Caco-2 (cell line): ENCODE results near the gene FBXL4. TPM values are rescaled to one million over a fixed set of nuclear protein-coding genes. Genes with fewer than 3 reads are reported as not detected.

Experiments
- BruUV-seq: library from RNA; stranded (reverse); fragments of 400-500 nt; replicated peaks from 2 replicates; lab custom pipeline; 2021; lab: Mats Ljungman, UMichigan
- CTCF ChIA-PET: fragments of 300-600 bp; sonication (Branson Sonifier 250); formaldehyde crosslinking; loops from one replicate; lab custom pipeline; 2022; ENCODE audit warnings: antibody characterized with exemption; lab: Charles Lee
- POLR2A ChIA-PET: fragments of 300-600 bp; sonication (Branson Sonifier 250); formaldehyde crosslinking; loops from one replicate; lab custom pipeline; 2022; ENCODE audit warnings: antibody characterized with exemption; lab: Charles Lee
- DNase-seq, 2 experiments: peaks; one replicate each; pipeline versions ENCODE4 v3.0.0 to v3.0.0-alpha.2; 2020 to 2022
- H3K27me3 ChIP-seq: replicated peaks from 2 replicates; pipeline ENCODE4 v1.6.0; 2011; ENCODE audit warnings: low read length; ENCODE audit not compliant: control insufficient read depth, insufficient read depth
- H3K36me3 ChIP-seq: 2 replicates; pipeline ENCODE4 v1.5.1; 2011; ENCODE audit warnings: low read length; ENCODE audit not compliant: control insufficient read depth, insufficient read depth
- H3K4me1 ChIP-seq: fragments of 250-450 bp; sonication (Bioruptor Pico); 2 replicates; pipeline ENCODE4 v1.5.1; 2020; ENCODE audit warnings: mild to moderate bottlenecking
- H3K4me3 ChIP-seq: 2 replicates; pipeline ENCODE4 v1.5.1; 2011; ENCODE audit warnings: low read depth, mild to moderate bottlenecking, control low read depth, low read length
- H3K9me3 ChIP-seq: fragments of 250-450 bp; sonication (Bioruptor Pico); 2 replicates; pipeline ENCODE4 v1.5.1; 2020; ENCODE audit warnings: mild to moderate bottlenecking, moderate library complexity
- H3K27ac Mint-ChIP-seq: one replicate; pipeline ENCODE4 v1.8.0; 2022; ENCODE audit warnings: mixed read lengths; ENCODE audit not compliant: unreplicated experiment
- H3K27me3 Mint-ChIP-seq: one replicate; pipeline ENCODE4 v1.8.0; 2022; ENCODE audit warnings: mixed read lengths; ENCODE audit not compliant: insufficient read depth, unreplicated experiment
- H3K36me3 Mint-ChIP-seq: one replicate; pipeline ENCODE4 v1.8.0; 2022; ENCODE audit warnings: mild to moderate bottlenecking, mixed read lengths; ENCODE audit not compliant: insufficient read depth, unreplicated experiment
- H3K4me1 Mint-ChIP-seq: one replicate; pipeline ENCODE4 v1.8.0; 2022; ENCODE audit warnings: low read depth, mixed read lengths; ENCODE audit not compliant: unreplicated experiment
- H3K4me3 Mint-ChIP-seq: one replicate; pipeline ENCODE4 v1.8.0; 2022; ENCODE audit warnings: mild to moderate bottlenecking, moderate library complexity, mixed read lengths; ENCODE audit not compliant: unreplicated experiment
- H3K9me3 Mint-ChIP-seq: one replicate; pipeline ENCODE4 v1.8.0; 2022; ENCODE audit warnings: mixed read lengths; ENCODE audit not compliant: unreplicated experiment
- CTCF ChIP-seq, 2 experiments: fragments of 200-600 bp in 1 of 2; IDR thresholded peaks; 1 replicate in 1 of 2; 2 replicates in 1 of 2; pipeline versions ENCODE4 v1.5.1 to v1.8.0; 2011 to 2022; ENCODE audit warnings: antibody characterized with exemption in 1 of 2, control low read depth in 1 of 2, inconsistent platforms in 1 of 2, low read depth in 1 of 2, low read length in 1 of 2, mild to moderate bottlenecking in 1 of 2, moderate library complexity in 1 of 2; ENCODE audit not compliant: insufficient read depth in 1 of 2, severe bottlenecking in 1 of 2, unreplicated experiment in 1 of 2
- intact Hi-C: fragments of 100-400 bp; cut with micrococcal nuclease; formaldehyde crosslinking; loops from one replicate; pipeline ENCODE4 v1.10.0; 2022; ENCODE audit not compliant: unreplicated experiment
- total RNA-seq: library from RNA; stranded (reverse); gene quantifications from 2 replicates; pipeline ENCODE4 v1.2.3, GENCODE V29; 2022

Gene FBXL4
- total RNA-seq, 1 experiment from 2014 or later = 5.9 TPM

GRCh38 chr6:98927534-98927933, 20.2 kb downstream of the FBXL4 start:
- no peaks in the 10 kb centered on the region for H3K36me3 ChIP-seq
- Mint-ChIP-seq H3K4me1 (no peaks in the 10 kb centered on the region), H3K27ac (no peak overlapping the region), H3K4me3 (no peak overlapping the region), H3K9me3 (no peaks in the 10 kb centered on the region), H3K36me3 (peaks cover 8% of the 10 kb centered on the region), H3K27me3 (no peaks in the 10 kb centered on the region)
- ChIA-PET CTCF (no interaction called here), POLR2A (no interaction called here)
- H3K9me3 ChIP-seq = no peaks in the 10 kb centered on the region
- BruUV-seq = no TSS peak
- no peaks in the 10 kb centered on the region for H3K27me3 ChIP-seq
- intact Hi-C loops = no loop called here
- H3K4me3 ChIP-seq = no peak overlapping the region
- no peaks in the 10 kb centered on the region for H3K4me1 ChIP-seq
- DNase-seq = no peak
- no peak for TF ChIP-seq CTCF (IDR thresholded peaks at IDR 0.05; ENCODE audit: insufficient read depth in 1 of 2, low read depth in 1 of 2, low read length in 1 of 2, severe bottlenecking in 1 of 2, unreplicated experiment in 1 of 2)

- DNase-seq = no peak
- Histone ChIP-seq H3K4me3 (no peak overlapping the region), H3K36me3 (no peaks in the 10 kb centered on the region), H3K27me3 (no peaks in the 10 kb centered on the region), H3K9me3 (no peaks in the 10 kb centered on the region), H3K4me1 (no peaks in the 10 kb centered on the region)
- ChIA-PET CTCF (no interaction called here), POLR2A (no interaction called here)
- BruUV-seq = no TSS peak
- H3K27ac Mint-ChIP-seq = no peak overlapping the region
- H3K4me3 Mint-ChIP-seq = no peak overlapping the region
- no peaks in the 10 kb centered on the region for H3K27me3 Mint-ChIP-seq
- intact Hi-C loops = no loop called here
- TF ChIP-seq CTCF (IDR thresholded peaks at IDR 0.05; ENCODE audit: insufficient read depth in 1 of 2, low read depth in 1 of 2, low read length in 1 of 2, severe bottlenecking in 1 of 2, unreplicated experiment in 1 of 2) = no peak
- peaks cover 8% of the 10 kb centered on the region for H3K36me3 Mint-ChIP-seq
- H3K9me3 Mint-ChIP-seq = no peaks in the 10 kb centered on the region
- H3K4me1 Mint-ChIP-seq = no peaks in the 10 kb centered on the region
Measured at GRCh38 chr6:98925831-98926230, 21.9 kb downstream of the FBXL4 start.

GRCh38 chr6:98924647-98925046, 23.1 kb downstream of the FBXL4 start:
- ChIA-PET POLR2A (no interaction called here), CTCF (no interaction called here)
- BruUV-seq = no TSS peak
- no peaks in the 10 kb centered on the region for H3K36me3 ChIP-seq
- intact Hi-C loops = no loop called here
- no peak for DNase-seq
- H3K9me3 Mint-ChIP-seq = no peaks in the 10 kb centered on the region
- H3K36me3 Mint-ChIP-seq = peaks cover 8% of the 10 kb centered on the region
- H3K27me3 Mint-ChIP-seq = no peaks in the 10 kb centered on the region
- TF ChIP-seq CTCF (IDR thresholded peaks at IDR 0.05; ENCODE audit: insufficient read depth in 1 of 2, low read depth in 1 of 2, low read length in 1 of 2, severe bottlenecking in 1 of 2, unreplicated experiment in 1 of 2) = no peak
- no peak overlapping the region for H3K4me3 ChIP-seq
- no peaks in the 10 kb centered on the region for H3K4me1 Mint-ChIP-seq
- no peaks in the 10 kb centered on the region for H3K4me1 ChIP-seq
- no peak overlapping the region for H3K27ac Mint-ChIP-seq
- no peaks in the 10 kb centered on the region for H3K27me3 ChIP-seq
- H3K9me3 ChIP-seq = no peaks in the 10 kb centered on the region
- no peak overlapping the region for H3K4me3 Mint-ChIP-seq
